ENCODE data around the gene TDRD12.
"Not testable (repeated sequence)": the region's sequence is repeated elsewhere in the genome, so short reads cannot be mapped to it uniquely, and the experiment has no call there.

The TDRD12 gene

DNA sequence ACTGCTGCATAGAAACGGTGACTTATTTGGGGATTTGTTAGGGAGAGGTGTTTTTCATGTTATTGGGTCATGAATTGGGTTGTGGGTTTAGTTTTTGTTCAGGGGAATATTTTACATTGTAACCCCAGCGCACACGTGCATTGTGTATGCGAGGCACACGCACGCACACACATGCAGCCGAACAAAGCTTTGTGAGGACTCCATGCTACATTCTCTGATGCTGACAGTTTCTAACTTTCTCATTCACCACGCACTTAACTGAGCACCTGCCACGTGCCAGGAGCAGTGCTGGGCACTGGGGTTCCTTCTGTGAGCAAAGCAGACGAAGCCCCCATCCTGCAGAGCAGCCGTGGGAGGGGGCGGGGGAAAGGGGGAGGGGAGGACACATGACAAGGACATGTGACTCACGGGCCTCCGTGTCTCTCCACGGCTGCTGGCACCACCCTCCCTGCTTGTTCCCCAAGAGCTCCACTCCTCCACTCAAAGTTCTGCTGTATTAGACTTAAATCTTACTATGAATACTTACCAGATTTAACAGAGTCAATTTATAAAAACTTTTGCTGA lies 94.4 kb downstream of the TDRD12 start:
- no peak for DNase-seq

DNA sequence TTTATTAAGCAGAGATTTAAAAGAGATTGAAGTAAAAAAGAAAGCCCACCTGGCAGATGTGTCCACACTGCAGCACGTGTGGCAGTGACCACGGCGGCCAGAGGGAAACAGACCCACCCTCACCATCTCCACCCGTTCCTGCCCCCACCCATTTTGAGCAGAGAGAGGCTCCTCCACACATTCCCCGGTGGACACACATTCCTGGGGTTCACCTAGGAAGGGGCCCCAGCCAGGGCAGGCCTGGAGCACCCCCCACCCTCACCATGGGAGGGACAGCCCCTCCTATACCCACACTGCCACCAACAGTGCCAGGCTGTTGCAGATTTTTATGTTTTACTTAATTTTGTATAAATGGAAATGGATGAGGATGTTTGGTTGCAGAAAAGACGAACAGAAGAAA lies 95.1 kb downstream of the TDRD12 start:
- DNase-seq = no peak

DNA sequence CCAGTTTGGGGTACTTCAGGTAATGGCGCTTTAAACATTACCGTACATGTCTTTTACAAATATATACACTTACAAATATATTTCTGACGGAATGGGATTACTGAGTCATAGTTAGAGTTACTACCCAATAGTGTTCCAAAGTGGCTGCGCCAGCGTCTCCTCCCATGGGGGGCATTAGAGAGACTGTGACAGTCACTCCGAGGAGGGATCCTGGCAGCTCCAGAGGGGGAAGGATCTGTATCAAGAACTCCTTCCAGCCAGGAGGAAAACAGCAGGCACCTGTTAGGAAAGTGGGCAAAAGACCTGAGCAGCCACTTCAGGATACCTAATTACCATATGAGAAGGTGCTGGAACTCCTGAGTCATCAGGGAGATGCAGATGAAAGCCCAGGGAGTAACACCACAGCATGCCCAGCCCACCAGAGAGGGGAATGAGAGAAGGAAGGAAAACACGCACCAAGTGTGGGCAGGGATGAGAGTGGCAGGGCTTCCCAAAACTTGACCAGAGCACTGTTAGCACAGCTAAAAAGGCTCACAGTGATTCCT lies 97.1 kb downstream of the TDRD12 start:
- no peak for DNase-seq

DNA sequence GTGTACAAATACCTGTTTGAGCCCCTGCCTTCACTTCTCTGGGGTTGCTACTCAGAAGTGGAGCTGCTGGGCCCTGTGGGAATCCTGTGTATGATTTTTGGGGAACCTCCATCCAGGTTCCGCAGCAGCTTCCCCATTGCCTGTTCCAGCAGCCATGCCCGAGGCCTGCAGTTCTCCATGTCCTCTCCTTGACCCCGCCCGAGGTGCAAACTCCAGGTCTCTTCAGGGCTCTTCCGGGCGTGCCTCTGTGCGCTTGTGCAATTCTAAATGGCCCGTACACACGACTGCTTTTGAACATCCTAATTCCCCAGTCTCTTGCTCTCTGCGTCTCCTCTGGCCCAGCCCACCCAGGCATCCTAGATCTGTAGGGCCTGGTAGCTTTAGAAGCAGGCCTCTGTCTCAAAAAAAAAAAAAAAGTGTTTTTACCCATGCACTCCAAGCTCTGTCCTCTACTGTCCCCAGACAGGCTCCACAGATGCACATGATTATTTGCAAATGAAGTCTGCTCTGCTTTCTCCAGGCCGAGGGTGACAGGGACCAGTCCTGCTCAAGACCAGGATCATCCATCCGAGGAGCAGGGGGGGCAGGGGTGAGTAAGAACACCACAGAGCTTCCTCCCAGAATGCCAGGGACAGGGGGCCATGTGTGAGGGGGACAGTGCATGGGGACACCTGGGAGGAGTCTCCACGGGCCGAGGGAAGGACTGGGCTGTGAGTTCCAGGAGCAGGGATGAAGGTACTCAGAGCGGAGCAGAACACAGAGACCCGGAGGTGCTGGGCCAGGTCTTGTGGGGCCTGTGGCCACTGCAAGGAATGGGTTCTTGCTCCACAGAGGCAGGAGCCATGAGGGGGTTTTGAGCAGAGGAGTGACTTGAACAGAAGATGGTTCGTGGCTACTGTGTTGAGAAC lies 98.3 kb downstream of the TDRD12 start:
- DNase-seq = no peak

DNA sequence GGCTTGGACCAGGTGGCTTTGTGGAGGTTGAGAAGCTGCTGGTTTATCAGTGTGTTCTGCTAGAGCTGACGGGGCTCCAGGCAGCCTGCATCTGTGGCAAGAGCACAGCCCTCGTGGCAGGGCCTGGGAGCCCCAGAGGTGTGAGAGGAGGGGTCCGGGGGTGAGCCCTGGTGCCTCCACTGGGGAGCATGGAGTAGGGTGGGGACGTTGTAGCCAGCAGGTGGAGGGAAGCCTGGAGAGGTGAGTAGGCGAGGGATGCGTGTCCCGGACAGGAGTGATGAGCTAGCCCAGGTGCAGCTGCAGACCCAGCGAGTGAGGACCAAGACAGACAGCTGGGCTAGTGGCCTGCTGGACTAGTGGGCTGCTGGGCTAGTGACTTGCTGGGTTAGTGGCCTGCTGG lies 99.0 kb downstream of the TDRD12 start:
- no peak for DNase-seq

DNA sequence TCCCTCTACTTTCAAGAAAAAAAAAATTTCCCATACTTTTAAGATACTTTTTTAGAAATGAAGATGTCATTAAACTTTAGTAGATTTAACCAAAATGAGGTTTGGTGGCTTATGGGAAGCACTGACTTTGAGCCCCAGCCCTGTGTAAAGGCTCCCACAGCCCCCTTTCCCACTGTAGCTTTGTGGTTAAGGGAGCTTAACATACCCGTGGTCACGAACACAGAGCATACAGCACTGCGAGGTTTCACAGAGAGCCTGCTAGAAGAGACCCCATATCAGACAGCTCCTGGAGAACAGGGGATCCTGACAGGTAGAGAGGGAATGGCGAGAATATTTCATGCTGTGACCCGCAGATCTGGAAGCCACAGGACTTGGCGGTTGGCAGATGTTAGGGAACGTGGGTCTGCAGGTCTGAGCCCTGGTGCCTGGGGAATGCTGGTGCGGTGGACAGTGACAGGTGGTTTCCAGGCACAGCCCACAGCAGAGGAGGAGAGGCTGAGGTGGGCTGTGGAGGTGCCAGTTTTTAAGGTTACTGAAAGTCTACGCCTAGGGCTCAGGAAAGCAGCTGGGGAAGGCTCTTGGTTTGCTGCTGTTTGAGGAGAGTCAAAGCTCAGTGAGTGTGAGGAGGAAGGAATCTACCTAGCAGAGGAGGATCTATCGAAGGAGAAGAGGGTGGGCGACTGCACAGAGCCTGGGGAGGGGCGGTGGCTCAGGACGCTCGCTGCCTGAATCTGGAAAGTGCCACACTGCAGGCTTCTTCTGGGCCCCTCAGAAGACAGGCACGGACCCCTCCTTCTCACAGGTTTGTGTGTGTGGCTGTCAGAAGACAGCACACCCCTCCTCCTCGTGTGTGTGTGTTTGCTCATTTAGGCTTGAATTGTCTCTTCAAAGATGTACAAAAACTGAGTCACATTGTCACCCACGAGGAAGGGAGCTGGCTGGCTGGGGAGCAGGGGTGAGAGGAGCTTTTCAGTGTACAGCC lies 100.1 kb downstream of the TDRD12 start:
- DNase-seq = no peak

DNA sequence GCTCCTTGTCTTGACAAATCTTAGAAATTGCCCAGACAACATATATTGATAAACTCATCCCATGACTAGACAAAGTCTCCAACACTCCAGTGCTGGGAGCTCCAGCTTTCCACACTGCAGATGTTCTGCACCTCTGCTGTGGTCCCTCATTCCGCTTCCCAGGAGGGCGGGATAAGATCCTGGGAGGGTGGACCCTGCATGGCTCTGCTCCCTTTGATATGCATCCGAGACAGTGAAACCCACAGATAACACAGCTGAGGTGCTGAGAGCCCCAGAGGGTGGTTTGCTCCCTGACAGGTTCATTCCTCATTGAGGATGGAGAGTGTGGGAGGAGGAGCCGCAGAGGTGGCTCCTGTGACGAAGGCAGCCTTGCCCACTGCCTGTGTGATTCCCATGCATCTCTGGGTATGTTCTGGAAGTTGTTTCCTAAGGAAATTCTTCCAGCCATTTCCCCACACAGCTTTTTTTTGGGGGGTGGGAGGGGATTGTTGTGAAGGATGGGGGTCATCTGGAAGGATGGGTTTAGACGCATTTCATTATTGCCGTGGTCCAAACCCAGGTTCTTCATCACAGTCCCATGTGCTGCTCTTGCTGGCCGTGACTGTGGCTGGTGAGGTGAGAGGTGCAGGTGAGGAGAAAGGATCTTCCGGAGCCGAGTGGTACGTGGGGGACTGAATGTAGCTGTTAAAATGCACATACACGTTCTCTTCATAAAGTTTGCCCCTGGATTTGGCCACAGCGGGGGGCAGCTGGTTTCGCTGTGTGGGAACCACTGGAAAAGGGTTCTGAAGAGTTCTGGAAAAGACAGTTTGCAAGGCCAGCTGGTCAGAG lies 103.6 kb downstream of the TDRD12 start:
- DNase-seq = no peak

DNA sequence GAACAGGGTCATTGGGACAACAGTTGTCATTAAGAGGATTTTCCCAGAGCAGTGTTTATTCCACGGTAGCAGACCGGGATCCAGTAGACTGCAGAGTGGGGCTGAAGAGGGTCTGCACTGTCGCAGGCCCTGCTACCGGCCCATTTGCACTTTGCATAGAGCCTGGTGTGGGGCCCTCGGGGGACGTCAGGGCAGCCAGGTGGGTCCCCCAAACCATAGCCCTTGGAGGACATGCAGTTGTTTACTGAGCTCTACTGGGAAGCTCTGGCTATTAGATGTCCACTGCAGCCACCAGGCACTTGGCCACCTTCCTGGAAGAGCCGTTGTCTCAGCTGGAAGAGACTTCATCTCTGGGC lies 104.2 kb downstream of the TDRD12 start:
- no peak for DNase-seq

DNA sequence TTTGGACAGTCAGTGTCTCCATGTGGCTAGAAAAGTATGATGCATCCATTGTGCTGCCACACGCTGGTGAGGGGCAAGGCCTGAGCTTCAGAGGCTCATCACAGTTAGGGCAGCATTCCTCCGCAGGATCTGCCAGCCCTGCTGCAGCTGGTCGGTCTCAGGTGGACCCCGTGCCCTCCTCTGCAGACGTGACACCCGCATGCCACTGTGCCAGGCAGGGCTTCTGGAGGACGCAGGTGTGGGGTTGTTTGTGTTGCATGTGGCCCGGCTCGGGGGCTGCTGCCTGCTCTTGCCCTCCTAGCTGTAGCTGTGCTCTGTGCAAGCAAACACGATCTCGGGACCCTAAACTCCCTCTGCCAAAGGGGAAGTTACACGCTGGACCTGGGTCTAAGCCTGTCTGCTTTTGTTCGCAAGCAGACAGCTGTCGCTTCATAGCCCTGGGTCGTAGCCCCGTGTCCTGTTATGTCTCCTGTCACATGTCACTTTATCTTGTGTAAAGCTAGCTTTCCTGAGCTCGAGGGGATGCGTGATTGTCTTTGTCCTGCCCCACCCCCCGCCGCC lies 104.7 kb downstream of the TDRD12 start:
- DNase-seq = no peak

DNA sequence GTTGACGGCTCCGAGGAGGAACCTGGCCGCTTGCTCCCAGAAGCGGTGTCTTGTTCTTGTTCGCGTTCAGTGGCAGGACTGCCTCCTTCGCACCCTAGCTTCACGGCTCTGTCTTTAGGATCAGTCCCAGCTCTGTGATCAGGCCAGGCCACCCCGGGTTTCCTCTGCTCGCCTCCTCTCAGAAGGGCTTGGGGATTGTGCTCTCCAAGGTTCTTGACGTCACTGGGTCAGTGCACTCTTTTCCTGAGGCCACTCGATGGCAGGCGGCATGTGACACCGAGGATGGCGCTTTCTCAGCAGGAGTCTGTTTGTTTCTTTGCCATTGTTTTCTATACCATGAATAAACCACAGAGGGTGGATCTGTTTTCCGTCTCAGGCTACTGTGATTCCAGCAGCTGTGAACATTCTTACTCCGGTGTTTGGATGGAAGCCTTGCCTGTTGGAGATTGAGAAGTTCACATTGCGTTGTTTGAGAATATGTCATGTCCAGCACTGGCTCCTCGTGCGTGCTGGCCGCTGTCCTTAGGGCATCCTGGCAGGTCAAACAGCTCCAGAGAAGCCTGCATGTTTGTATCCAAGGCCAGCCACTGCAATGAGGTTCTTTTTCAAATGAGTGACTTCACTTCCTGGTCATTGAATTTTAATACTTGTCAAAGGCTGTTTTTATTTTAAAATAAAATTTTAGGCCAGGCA lies 105.5 kb downstream of the TDRD12 start:
- no peak for DNase-seq

DNA sequence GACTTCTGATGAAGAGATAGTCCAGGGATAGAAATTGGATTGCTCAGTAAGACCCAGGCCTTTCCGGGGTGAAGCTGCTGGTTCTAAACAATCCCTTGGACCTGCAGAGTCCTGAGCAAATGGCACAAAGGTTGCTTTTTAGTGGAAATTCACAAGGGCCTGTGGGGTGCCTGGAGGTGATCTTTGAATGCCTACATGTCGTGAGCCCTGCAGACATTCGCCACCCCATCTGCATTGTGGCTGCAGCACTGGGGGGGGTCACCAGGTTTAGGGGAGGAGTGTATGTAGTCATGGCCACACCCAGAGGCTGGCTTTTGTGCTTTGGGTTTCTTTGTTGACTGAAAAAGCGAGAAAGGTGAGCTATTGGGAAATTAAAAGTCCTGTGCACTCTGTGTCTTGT lies 108.6 kb downstream of the TDRD12 start:
- DNase-seq = no peak

DNA sequence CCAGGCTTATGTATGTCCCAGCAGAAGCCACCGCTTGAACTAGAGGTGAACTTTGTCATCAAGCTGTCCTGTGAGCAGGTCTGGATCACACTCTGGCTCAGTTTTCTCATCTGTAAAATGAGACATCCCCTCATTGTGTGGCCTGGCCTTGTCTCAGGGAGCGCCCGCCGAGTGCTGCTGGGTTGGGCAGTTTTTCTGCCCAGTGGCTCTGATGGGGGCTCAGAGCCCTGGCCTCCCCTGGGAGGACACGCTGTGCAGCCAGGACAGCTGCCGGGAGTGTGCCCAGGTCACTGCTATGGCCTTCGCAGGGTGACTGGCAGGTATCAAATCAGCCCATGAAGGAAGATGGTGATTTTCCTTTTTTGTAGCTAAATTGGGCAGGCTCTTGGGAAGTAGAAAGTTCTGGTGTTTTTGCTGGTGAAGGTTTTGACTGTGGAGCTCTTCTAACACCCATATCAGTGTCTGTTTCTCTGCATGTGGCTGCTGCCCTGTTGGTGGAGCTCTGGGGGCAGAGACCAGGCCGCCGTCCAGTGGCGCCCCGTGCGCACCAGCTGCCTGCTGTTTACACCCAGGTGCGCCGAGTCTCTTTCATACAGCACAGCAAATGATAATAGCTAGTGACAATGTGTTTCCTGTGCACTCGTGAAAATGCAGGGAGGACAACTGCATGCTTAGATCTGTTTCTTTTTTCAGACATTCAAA lies 109.2 kb downstream of the TDRD12 start:
- no peak for DNase-seq

DNA sequence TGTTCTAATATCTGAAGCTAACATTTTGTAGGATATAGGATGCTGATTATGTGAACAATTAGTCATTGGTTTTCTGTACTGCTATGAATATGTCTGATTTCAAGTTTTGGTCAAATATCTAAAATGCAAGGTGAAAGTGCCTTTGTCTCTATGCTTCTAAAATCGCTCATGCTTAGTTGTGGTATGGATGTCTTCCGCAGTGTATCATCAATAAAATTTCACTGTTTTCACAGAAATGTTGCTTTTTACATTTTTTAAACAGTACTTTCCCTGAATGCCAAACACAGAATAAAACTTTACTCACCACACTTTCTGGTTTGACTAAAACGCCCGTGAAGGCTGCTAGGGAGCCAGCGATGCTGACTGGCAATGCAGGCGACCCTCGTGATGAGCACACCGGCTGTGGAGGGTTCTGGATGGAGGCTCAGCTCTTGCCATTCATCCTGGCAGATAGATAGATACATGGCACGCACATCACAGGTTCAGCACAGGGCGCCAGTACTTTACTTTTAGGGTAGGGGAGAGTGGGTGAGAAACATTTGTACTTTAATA lies 109.9 kb downstream of the TDRD12 start:
- DNase-seq = no peak

DNA sequence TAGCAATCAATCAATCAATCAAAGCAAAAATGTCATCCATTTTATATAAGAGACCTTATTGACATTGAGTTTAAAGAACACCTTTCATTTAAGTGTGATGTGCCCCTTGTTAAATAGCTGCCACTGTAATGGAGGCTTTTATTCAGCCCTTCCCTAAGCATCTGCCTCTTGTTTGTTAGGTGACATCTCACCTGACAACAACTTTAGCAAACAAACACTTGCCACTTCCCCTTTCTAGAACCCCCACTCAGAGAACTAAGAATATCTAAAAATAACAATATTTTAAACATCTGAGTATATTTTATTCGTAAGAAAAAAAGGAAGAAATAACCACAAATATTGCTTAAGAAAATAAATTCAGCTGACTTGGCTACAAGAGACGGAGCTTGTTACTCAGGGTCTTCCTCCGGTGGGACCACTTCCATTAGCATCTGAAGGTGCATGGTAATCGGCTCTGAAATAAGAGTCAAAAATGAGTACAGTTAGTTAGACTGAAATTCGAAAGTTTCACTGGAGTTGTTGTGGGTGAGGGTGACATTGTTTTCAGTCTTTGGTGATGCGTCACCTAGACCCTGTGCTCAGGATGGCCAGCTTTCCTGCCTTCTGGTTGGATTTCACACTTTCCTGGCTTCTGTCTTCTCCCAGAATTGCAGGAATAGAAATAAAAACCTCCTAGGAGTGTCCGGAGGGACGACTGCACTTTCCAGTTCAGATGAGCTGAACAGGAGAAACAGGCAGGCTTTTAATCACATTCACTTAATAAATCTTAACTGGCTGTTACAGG lies 110.9 kb downstream of the TDRD12 start:
- no peak for DNase-seq

DNA sequence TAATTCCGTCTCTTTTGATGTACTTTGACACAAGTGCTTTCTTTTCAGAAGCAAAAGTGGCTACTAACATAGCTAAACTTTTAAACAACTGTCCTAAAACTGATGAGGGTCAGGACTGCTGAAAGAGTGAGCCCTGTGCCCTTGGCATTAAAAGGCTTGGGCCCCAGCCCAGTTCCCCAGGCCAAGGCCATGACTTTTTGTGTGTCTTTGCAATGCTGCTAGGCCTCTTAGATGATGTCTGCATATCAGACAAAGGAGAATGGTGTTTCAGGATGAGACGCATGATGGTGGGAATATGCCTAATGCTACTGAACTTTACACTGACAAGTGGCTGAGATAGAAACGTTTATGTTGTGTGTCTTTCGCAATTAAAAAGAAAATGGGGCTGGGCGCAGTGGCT lies 112.0 kb downstream of the TDRD12 start:
- no peak for DNase-seq

DNA sequence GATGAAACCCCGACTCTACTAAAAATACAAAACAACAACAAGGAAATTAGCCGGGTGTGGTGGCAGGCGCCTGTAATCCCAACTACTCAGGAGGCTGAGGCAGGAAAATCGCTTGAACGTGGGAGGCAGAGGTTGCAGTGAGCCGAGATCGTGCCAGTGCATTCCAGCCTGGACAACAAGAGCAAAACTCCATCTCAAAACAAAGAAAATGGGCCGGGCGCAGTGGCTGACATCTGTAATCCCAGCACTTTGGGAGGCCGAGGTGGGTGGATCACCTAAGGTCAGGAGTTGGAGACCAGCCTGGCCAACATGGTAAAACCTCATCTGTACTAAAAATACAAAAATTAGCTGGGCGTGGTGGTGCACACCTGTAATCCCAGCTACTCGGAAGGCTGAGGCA lies 112.5 kb downstream of the TDRD12 start:
- not testable (repeated sequence) for DNase-seq

DNA sequence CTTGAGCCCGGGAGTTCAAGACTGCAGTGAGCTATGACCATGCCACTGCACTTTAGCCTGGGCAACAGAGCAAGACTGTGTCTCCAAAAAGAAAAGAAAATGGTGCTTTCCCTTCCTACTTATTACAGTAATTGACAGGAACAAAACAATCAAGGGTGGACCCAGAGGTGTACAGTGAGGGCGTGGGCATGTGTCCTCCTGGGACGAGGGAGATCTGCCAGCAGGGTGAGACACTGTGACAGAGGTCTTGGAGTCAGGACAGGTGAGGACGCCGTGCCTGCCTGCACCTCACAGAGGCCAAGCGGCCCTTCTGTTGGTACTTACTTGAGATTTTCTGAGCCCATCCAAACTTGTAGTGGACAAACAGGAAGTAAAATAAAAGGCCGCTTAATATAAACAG lies 113.3 kb downstream of the TDRD12 start:
- not testable (repeated sequence) for DNase-seq

DNA sequence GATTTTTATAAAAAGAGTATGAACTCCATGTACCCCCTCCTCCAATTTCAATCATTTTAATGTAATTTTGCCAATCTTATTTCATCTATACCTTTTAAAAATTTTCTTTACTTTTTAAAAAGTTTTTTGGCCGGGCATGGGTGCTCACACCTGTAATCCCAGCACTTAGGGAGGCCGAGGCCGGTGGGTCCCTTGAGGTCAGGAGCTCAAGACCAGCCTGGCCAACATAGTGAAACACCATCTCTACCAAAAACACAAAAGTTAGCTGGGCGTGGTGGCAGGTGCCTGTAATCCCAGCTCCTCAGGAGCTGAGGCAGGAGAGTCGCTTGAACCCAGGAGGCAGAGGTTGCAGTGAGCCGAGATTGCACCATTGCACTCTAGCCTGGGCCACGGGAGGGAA lies 113.8 kb downstream of the TDRD12 start:
- not testable (repeated sequence) for DNase-seq

DNA sequence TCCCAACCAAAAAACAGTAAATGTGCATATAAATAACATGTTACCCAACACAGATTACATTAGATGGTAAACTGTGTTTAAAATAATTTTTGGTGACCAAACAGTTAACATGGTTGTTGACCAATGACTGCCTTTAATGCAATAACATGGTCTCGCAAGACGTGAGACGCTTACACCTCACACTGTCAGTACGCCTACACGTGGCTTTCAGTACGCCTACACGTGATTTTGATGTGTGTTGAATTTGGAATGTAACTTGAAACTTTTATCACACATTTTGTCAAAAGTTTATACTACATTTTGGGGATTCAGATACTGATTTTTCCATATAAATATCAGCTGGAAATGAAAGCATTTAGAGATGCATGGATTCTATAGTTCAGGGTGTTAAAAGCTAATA lies 118.0 kb downstream of the TDRD12 start:
- no peak for DNase-seq

All from CD4-positive, alpha-beta T cell treated with Interferon gamma for 1 hour (primary cell).